ENCODE measurements around the gene OR6K3. TPM values are rescaled to one million over a fixed set of nuclear protein-coding genes. Genes with fewer than 3 reads are reported as not detected.
"Not testable (repeated sequence)": the region's sequence is repeated elsewhere in the genome, so short reads cannot be mapped to it uniquely, and the experiment has no call there.

The OR6K3 gene
- polyA plus RNA-seq, 2 of the 4 experiments (the other 2 are of a cell fraction), result not detected

GRCh38 chr1:158689110-158689509 lies 31.4 kb downstream of the OR6K3 start (continued):
- TF ChIP-seq HOXA7 (CRISPR knock-in tag; IDR thresholded peaks at IDR 0.05), result no peak

- H3K9me3 ChIP-seq; H3K27ac ChIP-seq; DNase-seq (ENCODE audit: low read depth in 1 of 2, low spot score in 1 of 2); CTCF ChIA-PET; H3K4me3 ChIP-seq; H3K4me2 ChIP-seq; FAIRE-seq; H3K4me1 ChIP-seq; POLR2A ChIA-PET; ATAC-seq: not testable (repeated sequence)
- 0% methylated on average over 1 of the region's 1 CpG for WGBS (ENCODE audit: missing lambda C conversion rate)
Observed at GRCh38 chr1:158688343-158688742, 32.2 kb downstream of the OR6K3 start.

GRCh38 chr1:158687037-158687436 lies 33.5 kb downstream of the OR6K3 start:
- no peaks in the 10 kb centered on the region for H3K4me1 ChIP-seq

GRCh38 chr1:158686111-158687009 lies 34.2 kb downstream of the OR6K3 start, which contains the start of gene SPTA1:
SPTA1 (minus strand) TSS chr1:158686715; CDS start chr1:158686517, 198 bp downstream.
- no peak for TF ChIP-seq PBX3 (IDR thresholded peaks at IDR 0.05)
- TF ChIP-seq MAFK (IDR thresholded peaks at IDR 0.05; ENCODE audit: partially characterized antibody), result peak; percentile 77
- no peak for TF ChIP-seq HDAC2 (IDR thresholded peaks at IDR 0.05)
- TF ChIP-seq NFE2L2 (conservative IDR thresholded peaks at IDR 0.05; ENCODE audit: low read length), result peak; percentile 83
- no peak within 1 kb of the TSS for H3K27ac ChIP-seq
- DNase-seq (ENCODE audit: low read depth in 1 of 2, low spot score in 1 of 2) (no peak), FAIRE-seq (no peak), ATAC-seq (no peak)
- POLR2A ChIA-PET, result no interaction called here
- H3K4me3 ChIP-seq, result no peak within 1 kb of the TSS
- no peaks in the 10 kb centered on the region for H3K4me1 ChIP-seq
- CTCF ChIA-PET, result interaction anchor here (0.6 to 1.5 kb wide), 3 partner anchors 9 to 218 kb away, joined by 3 to 4 read pairs (median 3); no protein-coding TSS in a partner anchor
- H3K9me3 ChIP-seq, result no peaks in the 10 kb centered on the region
- no peak within 1 kb of the TSS for H3K4me2 ChIP-seq
- 4% methylated on average over 7 of the region's 7 CpGs for WGBS (ENCODE audit: missing lambda C conversion rate)

More at GRCh38 chr1:158687037-158687436, 33.5 kb downstream of the OR6K3 start:
- no peak for ATAC-seq
- no peak for DNase-seq (ENCODE audit: low read depth in 1 of 2, low spot score in 1 of 2)
- POLR2A ChIA-PET, result no interaction called here
- no peak overlapping the region for H3K27ac ChIP-seq
- FAIRE-seq, result no peak
- H3K4me3 ChIP-seq, result no peak overlapping the region
- H3K4me2 ChIP-seq, result no peak overlapping the region
- CTCF ChIA-PET, result interaction anchor here (0.6 to 1.5 kb wide), 2 partner anchors 9 to 15 kb away, joined by 3 to 4 read pairs; no protein-coding TSS in a partner anchor
- no peaks in the 10 kb centered on the region for H3K9me3 ChIP-seq
- TF ChIP-seq ZFP36 (IDR thresholded peaks at IDR 0.05; ENCODE audit: borderline replicate concordance, partially characterized antibody), result no peak
- TF ChIP-seq HOXA7 (CRISPR knock-in tag; IDR thresholded peaks at IDR 0.05), result no peak
- no peak for TF ChIP-seq HEYL (CRISPR knock-in tag; IDR thresholded peaks at IDR 0.05)
- no peak for TF ChIP-seq EHF (CRISPR knock-in tag; IDR thresholded peaks at IDR 0.05)
- TF ChIP-seq NPAS2 (CRISPR knock-in tag; IDR thresholded peaks at IDR 0.05; ENCODE audit: borderline replicate concordance), result no peak
- no peak for TF ChIP-seq TFCP2L1 (CRISPR knock-in tag; IDR thresholded peaks at IDR 0.05)
- TF ChIP-seq BCL3 (IDR thresholded peaks at IDR 0.05), result no peak
- no peak for TF ChIP-seq CEBPB (IDR thresholded peaks at IDR 0.05)
- no peak for TF ChIP-seq ZC3H11A (IDR thresholded peaks at IDR 0.05)
- no peak for TF ChIP-seq PBX3 (IDR thresholded peaks at IDR 0.05)
- TF ChIP-seq CBX8 (IDR thresholded peaks at IDR 0.05), result no peak
- TF ChIP-seq MAX (IDR thresholded peaks at IDR 0.05), result no peak
- no peak for TF ChIP-seq NFE2L2 (conservative IDR thresholded peaks at IDR 0.05; ENCODE audit: low read length)

All from A549 (cell line).